Smooth muscle cell (in vitro differentiated cells): ENCODE measurements around the gene LST1. TPM values are rescaled to one million over a fixed set of nuclear protein-coding genes. Genes with fewer than 3 reads are reported as not detected.
A peak's percentile ranks its signal among the peaks of the same experiment; 100 is the strongest.

Source experiments
- DNase-seq: peaks from one replicate; lab custom pipeline; 2025; ENCODE audit not compliant: unreplicated experiment; lab: John Stamatoyannopoulos, UW
- H2AFZ ChIP-seq: fragments of 200-600 bp; sonication (generic); 2 replicates; pipeline ENCODE4 v1.6.0; 2016; ENCODE audit warnings: antibody characterized with exemption, low read depth, mild to moderate bottlenecking
- H3F3A ChIP-seq: fragments of 200-600 bp; sonication (generic); 2 replicates; pipeline ENCODE4 v1.6.0; 2017; ENCODE audit warnings: antibody characterized with exemption, low read depth
- H3K27ac ChIP-seq: fragments of 200-600 bp; sonication (generic); 2 replicates; pipeline ENCODE4 v1.5.1; 2016; ENCODE audit warnings: low read depth, mild to moderate bottlenecking
- H3K27me3 ChIP-seq: fragments of 200-600 bp; sonication (generic); 2 replicates; pipeline ENCODE4 v1.6.1; 2016; ENCODE audit warnings: low read depth, mild to moderate bottlenecking
- H3K36me3 ChIP-seq: fragments of 200-600 bp; sonication (generic); 2 replicates; pipeline ENCODE4 v1.5.1; 2016; ENCODE audit warnings: low read depth
- H3K4me1 ChIP-seq: fragments of 200-600 bp; sonication (generic); 2 replicates; pipeline ENCODE4 v1.5.1; 2016; ENCODE audit warnings: low read depth
- H3K4me2 ChIP-seq: fragments of 200-600 bp; sonication (generic); 2 replicates; pipeline ENCODE4 v1.6.0; 2016; ENCODE audit warnings: mild to moderate bottlenecking
- H3K4me3 ChIP-seq: fragments of 200-600 bp; sonication (generic); 2 replicates; pipeline ENCODE4 v1.5.1; 2016; ENCODE audit warnings: mild to moderate bottlenecking
- H3K79me2 ChIP-seq: fragments of 200-600 bp; sonication (generic); 2 replicates; pipeline ENCODE4 v1.6.0; 2016; ENCODE audit warnings: low read depth, mild to moderate bottlenecking
- H3K9ac ChIP-seq: fragments of 200-600 bp; sonication (generic); 2 replicates; pipeline ENCODE4 v1.6.0; 2016; ENCODE audit warnings: low read depth
- H3K9me3 ChIP-seq: fragments of 200-600 bp; sonication (generic); replicated peaks from 2 replicates; pipeline ENCODE4 v1.5.1; 2016; ENCODE audit warnings: low read depth
- H4K20me1 ChIP-seq: fragments of 200-600 bp; sonication (generic); 2 replicates; pipeline ENCODE4 v1.6.0; 2016; ENCODE audit warnings: low read depth
- WGBS: methylation state at CpG from one replicate; pipeline ENCODE4 v1.1.7; 2016; ENCODE audit warnings: low lambda C conversion rate; 5-methylcytosine and 5-hydroxymethylcytosine counted together
- polyA plus RNA-seq: library from polyadenylated mRNA; unstranded; fragments of >200 nt; fragmentation: Nextera tagmentation; extraction: Ambion mirVana; gene quantifications from 2 replicates; pipeline ENCODE4 v1.2.1, GENCODE V29; 2016
- total RNA-seq: library from RNA; depleted of rRNA; stranded (reverse); fragments of >200 nt; gene quantifications from 2 replicates; pipeline ENCODE4 v1.2.3, GENCODE V29; 2014
- TF ChIP-seq, protein P1 (sequence below): fragments of 200-600 bp; sonication (generic); IDR thresholded peaks from 2 replicates; pipeline ENCODE4 v1.5.1; 2017; ENCODE audit warnings: borderline replicate concordance, mild to moderate bottlenecking, antibody characterized with exemption; ENCODE audit not compliant: insufficient read depth, poor library complexity, severe bottlenecking

The LST1 gene
- total and polyA plus RNA-seq, 2 experiments from 2014 or later: 1.4 TPM; not detected in 1

- H3K4me3 ChIP-seq: no peak overlapping the region
- no peaks in the 10 kb centered on the region for H3K4me1 ChIP-seq
- no peak overlapping the region for H3K4me2 ChIP-seq
- DNase-seq: no peak
- WGBS: 97% methylated on average over 3 of the region's 3 CpGs
- H3K79me2 ChIP-seq: no peaks in the 10 kb centered on the region
- H3K9ac ChIP-seq: no peak overlapping the region
- H3K27me3 ChIP-seq: no peaks in the 10 kb centered on the region
- no peaks in the 10 kb centered on the region for H4K20me1 ChIP-seq
- TF ChIP-seq, protein P1, sequence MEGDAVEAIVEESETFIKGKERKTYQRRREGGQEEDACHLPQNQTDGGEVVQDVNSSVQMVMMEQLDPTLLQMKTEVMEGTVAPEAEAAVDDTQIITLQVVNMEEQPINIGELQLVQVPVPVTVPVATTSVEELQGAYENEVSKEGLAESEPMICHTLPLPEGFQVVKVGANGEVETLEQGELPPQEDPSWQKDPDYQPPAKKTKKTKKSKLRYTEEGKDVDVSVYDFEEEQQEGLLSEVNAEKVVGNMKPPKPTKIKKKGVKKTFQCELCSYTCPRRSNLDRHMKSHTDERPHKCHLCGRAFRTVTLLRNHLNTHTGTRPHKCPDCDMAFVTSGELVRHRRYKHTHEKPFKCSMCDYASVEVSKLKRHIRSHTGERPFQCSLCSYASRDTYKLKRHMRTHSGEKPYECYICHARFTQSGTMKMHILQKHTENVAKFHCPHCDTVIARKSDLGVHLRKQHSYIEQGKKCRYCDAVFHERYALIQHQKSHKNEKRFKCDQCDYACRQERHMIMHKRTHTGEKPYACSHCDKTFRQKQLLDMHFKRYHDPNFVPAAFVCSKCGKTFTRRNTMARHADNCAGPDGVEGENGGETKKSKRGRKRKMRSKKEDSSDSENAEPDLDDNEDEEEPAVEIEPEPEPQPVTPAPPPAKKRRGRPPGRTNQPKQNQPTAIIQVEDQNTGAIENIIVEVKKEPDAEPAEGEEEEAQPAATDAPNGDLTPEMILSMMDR: no peak
- H3K9me3 ChIP-seq: no peaks in the 10 kb centered on the region
- H3F3A ChIP-seq: no peaks in the 10 kb centered on the region
- no peak overlapping the region for H3K27ac ChIP-seq
- H2AFZ ChIP-seq: no peak overlapping the region
- H3K36me3 ChIP-seq: no peaks in the 10 kb centered on the region
These were observed 8.5 kb upstream of the LST1 start for GRCh38 chr6:31577579-31577966.

GRCh38 chr6:31578184-31579118 is 7.6 kb upstream of the LST1 start:
- Histone ChIP-seq H3K4me2 (no peak overlapping the region), H3K36me3 (no peaks in the 10 kb centered on the region), H2AFZ (no peak overlapping the region), H3F3A (no peaks in the 10 kb centered on the region), H3K4me1 (no peaks in the 10 kb centered on the region), H3K79me2 (no peaks in the 10 kb centered on the region), H3K4me3 (no peak overlapping the region), H3K27ac (peak overlapping the region; percentile 22), H3K27me3 (no peaks in the 10 kb centered on the region), H3K9me3 (no peaks in the 10 kb centered on the region), H4K20me1 (no peaks in the 10 kb centered on the region), H3K9ac (no peak overlapping the region)
- TF ChIP-seq, protein P1: no peak
- DNase-seq: no peak
- WGBS: 73% methylated on average over 12 of the region's 12 CpGs

- Histone ChIP-seq H3K4me1 (no peaks in the 10 kb centered on the region), H3K36me3 (no peaks in the 10 kb centered on the region), H3K9me3 (no peaks in the 10 kb centered on the region), H3K4me2 (no peak overlapping the region), H3K9ac (no peak overlapping the region), H3K27ac (no peak overlapping the region), H3K27me3 (no peaks in the 10 kb centered on the region), H3K79me2 (no peaks in the 10 kb centered on the region), H3K4me3 (no peak overlapping the region), H2AFZ (no peak overlapping the region), H4K20me1 (no peaks in the 10 kb centered on the region), H3F3A (no peaks in the 10 kb centered on the region)
- no peak for DNase-seq
- 92% methylated on average over 3 of the region's 3 CpGs for WGBS
- TF ChIP-seq, protein P1: no peak
These were observed 7.0 kb upstream of the LST1 start for GRCh38 chr6:31579119-31579505.
